ENCODE results near the gene PNPLA4.

The PNPLA4 gene

DNA sequence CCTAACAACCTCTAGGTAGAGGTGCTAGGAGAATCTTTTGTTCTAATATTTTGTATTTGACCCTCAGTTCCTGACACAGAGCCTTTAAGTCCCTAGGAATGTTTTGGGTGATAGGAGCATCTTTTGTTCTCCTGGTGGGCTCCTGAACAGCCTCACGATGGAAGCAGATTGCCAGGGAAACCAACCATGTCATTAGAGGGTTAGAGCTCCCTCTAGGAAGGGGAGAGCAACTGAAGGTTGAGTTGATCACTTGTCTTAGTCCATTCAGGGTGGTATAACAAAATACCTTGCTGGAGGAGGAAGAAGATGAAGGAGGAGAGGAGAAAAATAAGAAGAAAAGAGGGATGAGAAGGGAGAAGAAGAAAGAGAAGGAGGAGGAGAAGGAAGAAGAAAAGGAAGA is 75.0 kb downstream of the PNPLA4 start:
- no peak for DNase-seq
